GM23338 (cell line): ENCODE data around the gene PROSER1. TPM values are rescaled to one million over a fixed set of nuclear protein-coding genes. Genes with fewer than 3 reads are reported as not detected.

ENCODE experiments used
- ATAC-seq: fragments of 200-7000 bp; cut with Tn5 transposase; 3 replicates; pipeline ENCODE4 v1.9.1; 2020
- DNase-seq: peaks from one replicate; pipeline ENCODE4 v3.0.0-alpha.2; 2015; ENCODE audit warnings: low spot score
- H2AFZ ChIP-seq: fragments of 200-600 bp; sonication (generic); 2 replicates; pipeline ENCODE4 v1.8.0; 2016; ENCODE audit warnings: antibody characterized with exemption, mild to moderate bottlenecking, moderate library complexity
- H3F3A ChIP-seq: fragments of 200-600 bp; sonication (generic); replicated peaks from 2 replicates; pipeline ENCODE4 v1.8.0; 2017; ENCODE audit warnings: antibody characterized with exemption, mixed run types, low read depth
- H3K27ac ChIP-seq: fragments of 200-600 bp; sonication (generic); 2 replicates; pipeline ENCODE4 v1.6.1; 2016; ENCODE audit warnings: low read depth
- H3K27me3 ChIP-seq: fragments of 200-600 bp; sonication (generic); 2 replicates; pipeline ENCODE4 v1.8.0; 2016; ENCODE audit warnings: mild to moderate bottlenecking, mixed run types, moderate library complexity; ENCODE audit not compliant: insufficient read depth
- H3K36me3 ChIP-seq: fragments of 200-600 bp; sonication (generic); 2 replicates; pipeline ENCODE4 v1.8.0; 2016; ENCODE audit warnings: mild to moderate bottlenecking; ENCODE audit not compliant: insufficient read depth
- H3K4me1 ChIP-seq: fragments of 200-600 bp; sonication (generic); 2 replicates; pipeline ENCODE4 v1.8.0; 2016; ENCODE audit warnings: mild to moderate bottlenecking, moderate library complexity; ENCODE audit not compliant: insufficient read depth
- H3K4me2 ChIP-seq: fragments of 200-600 bp; sonication (generic); 2 replicates; pipeline ENCODE4 v1.7.1; 2017; ENCODE audit warnings: mixed run types
- H3K4me3 ChIP-seq: fragments of 200-600 bp; sonication (generic); 2 replicates; pipeline ENCODE4 v1.6.1; 2016; ENCODE audit warnings: mixed run types
- H3K79me2 ChIP-seq: fragments of 200-600 bp; sonication (generic); replicated peaks from 2 replicates; pipeline ENCODE4 v1.8.0; 2017; ENCODE audit warnings: mild to moderate bottlenecking; ENCODE audit not compliant: insufficient read depth
- H3K9me2 ChIP-seq: fragments of 200-600 bp; sonication (generic); 2 replicates; pipeline ENCODE4 v1.8.0; 2017; ENCODE audit not compliant: insufficient read depth
- H4K20me1 ChIP-seq: fragments of 200-600 bp; sonication (generic); replicated peaks from 2 replicates; pipeline ENCODE4 v1.8.0; 2017; ENCODE audit warnings: mild to moderate bottlenecking; ENCODE audit not compliant: insufficient read depth
- H3K27ac Mint-ChIP-seq: 2 replicates; pipeline ENCODE4 v1.8.0; 2020; ENCODE audit warnings: inconsistent platforms, mild to moderate bottlenecking, moderate library complexity, mixed read lengths
- H3K27me3 Mint-ChIP-seq: 3 replicates; pipeline ENCODE4 v1.8.0; 2022; ENCODE audit warnings: low read depth, mild to moderate bottlenecking, moderate library complexity, mixed read lengths, inconsistent platforms; ENCODE audit not compliant: insufficient read depth, poor library complexity
- H3K36me3 Mint-ChIP-seq: 3 replicates; pipeline ENCODE4 v1.8.0; 2021; ENCODE audit warnings: low read depth, mild to moderate bottlenecking, inconsistent platforms, moderate library complexity, mixed read lengths
- H3K4me1 Mint-ChIP-seq: 3 replicates; pipeline ENCODE4 v1.8.0; 2020; ENCODE audit warnings: mild to moderate bottlenecking, inconsistent platforms, mixed read lengths
- H3K4me3 Mint-ChIP-seq: 3 replicates; pipeline ENCODE4 v1.8.0; 2021; ENCODE audit warnings: moderate library complexity, mild to moderate bottlenecking, inconsistent platforms, mixed read lengths
- H3K9me3 Mint-ChIP-seq: 3 replicates; pipeline ENCODE4 v1.8.0; 2020; ENCODE audit warnings: moderate library complexity, mild to moderate bottlenecking, inconsistent platforms, mixed read lengths
- CREB1 ChIP-seq: fragments of 250-450 bp; sonication (Bioruptor Pico); IDR thresholded peaks from 2 replicates; pipeline ENCODE4 v1.5.0; 2020; ENCODE audit warnings: low read depth, mild to moderate bottlenecking, moderate library complexity
- ETS1 ChIP-seq: IDR thresholded peaks from 2 replicates; pipeline ENCODE4 v1.6.1; 2016; ENCODE audit warnings: antibody characterized with exemption
- EZH2 ChIP-seq: fragments of 200-600 bp; sonication (generic); IDR thresholded peaks from one replicate; pipeline ENCODE4 v1.8.0; 2017; ENCODE audit warnings: antibody characterized with exemption, mild to moderate bottlenecking, low read depth; ENCODE audit not compliant: unreplicated experiment
- EZH2phosphoT487 ChIP-seq: fragments of 200-600 bp; sonication (generic); IDR thresholded peaks from one replicate; pipeline ENCODE4 v1.8.1; 2018; ENCODE audit warnings: antibody characterized with exemption; ENCODE audit not compliant: unreplicated experiment
- JUNB ChIP-seq: IDR thresholded peaks from one replicate; pipeline ENCODE4 v1.6.1; 2016; ENCODE audit warnings: antibody characterized with exemption; ENCODE audit not compliant: unreplicated experiment
- NANOG ChIP-seq: IDR thresholded peaks from 2 replicates; pipeline ENCODE4 v1.6.1; 2016; ENCODE audit warnings: antibody characterized with exemption, borderline replicate concordance
- STAT1 ChIP-seq: IDR thresholded peaks from one replicate; pipeline ENCODE4 v1.6.1; 2016; ENCODE audit warnings: antibody characterized with exemption; ENCODE audit not compliant: unreplicated experiment
- ZNF114 ChIP-seq: fragments of 250-450 bp; sonication (Bioruptor Pico); IDR thresholded peaks from 2 replicates; pipeline ENCODE4 v1.5.0; 2020; ENCODE audit warnings: mild to moderate bottlenecking, moderate library complexity
- ZNF331 ChIP-seq: fragments of 250-450 bp; sonication (Bioruptor Pico); IDR thresholded peaks from 2 replicates; pipeline ENCODE4 v1.5.0; 2020; ENCODE audit warnings: low read depth, mild to moderate bottlenecking, moderate library complexity
- polyA plus RNA-seq: library from polyadenylated mRNA; unstranded; fragments of >200 nt; fragmentation: Nextera tagmentation; extraction: Ambion mirVana; gene quantifications from 2 replicates; pipeline ENCODE4 v1.2.1, GENCODE V29; 2016
- total RNA-seq: library from RNA; depleted of rRNA; stranded (reverse); fragments of >200 nt; shearing (Covaris generic); gene quantifications from 2 replicates; pipeline ENCODE4 v1.2.3, GENCODE V29; 2014
- TF ChIP-seq, protein P1 (sequence below), 2 experiments: fragments of 200-600 bp in 1 of 2; sonication (generic) in 1 of 2; conservative IDR thresholded peaks; 2 replicates each; pipeline versions ENCODE4 v1.5.1 to v1.6.1; 2016 to 2017; ENCODE audit warnings: antibody characterized with exemption in 2 of 2, low read depth in 2 of 2, mild to moderate bottlenecking in 2 of 2, moderate library complexity in 1 of 2
- TF ChIP-seq, protein P2 (sequence below): fragments of 250-450 bp; sonication (Bioruptor Pico); IDR thresholded peaks from 2 replicates; pipeline ENCODE4 v1.5.0; 2020; ENCODE audit warnings: mild to moderate bottlenecking, moderate library complexity

The PROSER1 gene
- total and polyA plus RNA-seq, 2 experiments from 2014 or later: 64.9 to 116 TPM

GRCh38 chr13:38981096-38981495 lies 56.8 kb downstream of the PROSER1 start:
- H3K27ac ChIP-seq: no peak overlapping the region
- TF ChIP-seq, protein P1, sequence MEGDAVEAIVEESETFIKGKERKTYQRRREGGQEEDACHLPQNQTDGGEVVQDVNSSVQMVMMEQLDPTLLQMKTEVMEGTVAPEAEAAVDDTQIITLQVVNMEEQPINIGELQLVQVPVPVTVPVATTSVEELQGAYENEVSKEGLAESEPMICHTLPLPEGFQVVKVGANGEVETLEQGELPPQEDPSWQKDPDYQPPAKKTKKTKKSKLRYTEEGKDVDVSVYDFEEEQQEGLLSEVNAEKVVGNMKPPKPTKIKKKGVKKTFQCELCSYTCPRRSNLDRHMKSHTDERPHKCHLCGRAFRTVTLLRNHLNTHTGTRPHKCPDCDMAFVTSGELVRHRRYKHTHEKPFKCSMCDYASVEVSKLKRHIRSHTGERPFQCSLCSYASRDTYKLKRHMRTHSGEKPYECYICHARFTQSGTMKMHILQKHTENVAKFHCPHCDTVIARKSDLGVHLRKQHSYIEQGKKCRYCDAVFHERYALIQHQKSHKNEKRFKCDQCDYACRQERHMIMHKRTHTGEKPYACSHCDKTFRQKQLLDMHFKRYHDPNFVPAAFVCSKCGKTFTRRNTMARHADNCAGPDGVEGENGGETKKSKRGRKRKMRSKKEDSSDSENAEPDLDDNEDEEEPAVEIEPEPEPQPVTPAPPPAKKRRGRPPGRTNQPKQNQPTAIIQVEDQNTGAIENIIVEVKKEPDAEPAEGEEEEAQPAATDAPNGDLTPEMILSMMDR (conservative IDR thresholded peaks at IDR 0.05; ENCODE audit: low read depth in 2 of 2): no peak
- no peak for TF ChIP-seq NANOG
- no peak for TF ChIP-seq EZH2phosphoT487
- no peak for TF ChIP-seq ZNF114 (CRISPR knock-in tag)
- no peak for TF ChIP-seq ZNF331 (CRISPR knock-in tag)
- TF ChIP-seq STAT1: no peak
- TF ChIP-seq ETS1: no peak
- no peak for TF ChIP-seq JUNB
- no peak for TF ChIP-seq CREB1
- TF ChIP-seq EZH2: no peak
- TF ChIP-seq, protein P2, sequence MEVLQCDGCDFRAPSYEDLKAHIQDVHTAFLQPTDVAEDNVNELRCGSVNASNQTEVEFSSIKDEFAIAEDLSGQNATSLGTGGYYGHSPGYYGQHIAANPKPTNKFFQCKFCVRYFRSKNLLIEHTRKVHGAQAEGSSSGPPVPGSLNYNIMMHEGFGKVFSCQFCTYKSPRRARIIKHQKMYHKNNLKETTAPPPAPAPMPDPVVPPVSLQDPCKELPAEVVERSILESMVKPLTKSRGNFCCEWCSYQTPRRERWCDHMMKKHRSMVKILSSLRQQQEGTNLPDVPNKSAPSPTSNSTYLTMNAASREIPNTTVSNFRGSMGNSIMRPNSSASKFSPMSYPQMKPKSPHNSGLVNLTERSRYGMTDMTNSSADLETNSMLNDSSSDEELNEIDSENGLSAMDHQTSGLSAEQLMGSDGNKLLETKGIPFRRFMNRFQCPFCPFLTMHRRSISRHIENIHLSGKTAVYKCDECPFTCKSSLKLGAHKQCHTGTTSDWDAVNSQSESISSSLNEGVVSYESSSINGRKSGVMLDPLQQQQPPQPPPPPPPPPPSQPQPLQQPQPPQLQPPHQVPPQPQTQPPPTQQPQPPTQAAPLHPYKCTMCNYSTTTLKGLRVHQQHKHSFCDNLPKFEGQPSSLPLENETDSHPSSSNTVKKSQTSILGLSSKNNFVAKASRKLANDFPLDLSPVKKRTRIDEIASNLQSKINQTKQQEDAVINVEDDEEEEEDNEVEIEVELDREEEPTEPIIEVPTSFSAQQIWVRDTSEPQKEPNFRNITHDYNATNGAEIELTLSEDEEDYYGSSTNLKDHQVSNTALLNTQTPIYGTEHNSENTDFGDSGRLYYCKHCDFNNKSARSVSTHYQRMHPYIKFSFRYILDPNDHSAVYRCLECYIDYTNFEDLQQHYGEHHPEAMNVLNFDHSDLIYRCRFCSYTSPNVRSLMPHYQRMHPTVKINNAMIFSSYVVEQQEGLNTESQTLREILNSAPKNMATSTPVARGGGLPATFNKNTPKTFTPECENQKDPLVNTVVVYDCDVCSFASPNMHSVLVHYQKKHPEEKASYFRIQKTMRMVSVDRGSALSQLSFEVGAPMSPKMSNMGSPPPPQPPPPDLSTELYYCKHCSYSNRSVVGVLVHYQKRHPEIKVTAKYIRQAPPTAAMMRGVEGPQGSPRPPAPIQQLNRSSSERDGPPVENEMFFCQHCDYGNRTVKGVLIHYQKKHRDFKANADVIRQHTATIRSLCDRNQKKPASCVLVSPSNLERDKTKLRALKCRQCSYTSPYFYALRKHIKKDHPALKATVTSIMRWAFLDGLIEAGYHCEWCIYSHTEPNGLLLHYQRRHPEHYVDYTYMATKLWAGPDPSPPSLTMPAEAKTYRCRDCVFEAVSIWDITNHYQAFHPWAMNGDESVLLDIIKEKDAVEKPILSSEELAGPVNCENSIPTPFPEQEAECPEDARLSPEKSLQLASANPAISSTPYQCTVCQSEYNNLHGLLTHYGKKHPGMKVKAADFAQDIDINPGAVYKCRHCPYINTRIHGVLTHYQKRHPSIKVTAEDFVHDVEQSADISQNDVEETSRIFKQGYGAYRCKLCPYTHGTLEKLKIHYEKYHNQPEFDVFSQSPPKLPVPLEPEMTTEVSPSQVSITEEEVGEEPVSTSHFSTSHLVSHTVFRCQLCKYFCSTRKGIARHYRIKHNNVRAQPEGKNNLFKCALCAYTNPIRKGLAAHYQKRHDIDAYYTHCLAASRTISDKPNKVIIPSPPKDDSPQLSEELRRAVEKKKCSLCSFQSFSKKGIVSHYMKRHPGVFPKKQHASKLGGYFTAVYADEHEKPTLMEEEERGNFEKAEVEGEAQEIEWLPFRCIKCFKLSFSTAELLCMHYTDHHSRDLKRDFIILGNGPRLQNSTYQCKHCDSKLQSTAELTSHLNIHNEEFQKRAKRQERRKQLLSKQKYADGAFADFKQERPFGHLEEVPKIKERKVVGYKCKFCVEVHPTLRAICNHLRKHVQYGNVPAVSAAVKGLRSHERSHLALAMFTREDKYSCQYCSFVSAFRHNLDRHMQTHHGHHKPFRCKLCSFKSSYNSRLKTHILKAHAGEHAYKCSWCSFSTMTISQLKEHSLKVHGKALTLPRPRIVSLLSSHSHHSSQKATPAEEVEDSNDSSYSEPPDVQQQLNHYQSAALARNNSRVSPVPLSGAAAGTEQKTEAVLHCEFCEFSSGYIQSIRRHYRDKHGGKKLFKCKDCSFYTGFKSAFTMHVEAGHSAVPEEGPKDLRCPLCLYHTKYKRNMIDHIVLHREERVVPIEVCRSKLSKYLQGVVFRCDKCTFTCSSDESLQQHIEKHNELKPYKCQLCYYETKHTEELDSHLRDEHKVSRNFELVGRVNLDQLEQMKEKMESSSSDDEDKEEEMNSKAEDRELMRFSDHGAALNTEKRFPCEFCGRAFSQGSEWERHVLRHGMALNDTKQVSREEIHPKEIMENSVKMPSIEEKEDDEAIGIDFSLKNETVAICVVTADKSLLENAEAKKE (CRISPR knock-in tag): no peak
- peaks cover 16% of the 10 kb centered on the region for H3K4me1 Mint-ChIP-seq
- H2AFZ ChIP-seq: peak overlapping the region; percentile 67
- H3K36me3 ChIP-seq: no peaks in the 10 kb centered on the region
- no peaks in the 10 kb centered on the region for H3K27me3 Mint-ChIP-seq
- no peak overlapping the region for H3K4me3 ChIP-seq
- ATAC-seq: no peak; the same call in 2 of the 3 replicates
- peaks cover 5% of the 10 kb centered on the region; the same call in 1 of the 2 replicates for H3K9me2 ChIP-seq
- no peaks in the 10 kb centered on the region for H4K20me1 ChIP-seq
- H3K4me2 ChIP-seq: peak overlapping the region; percentile 11; the same call in 1 of the 2 replicates
- peaks cover 7% of the 10 kb centered on the region; the same call in 2 of the 3 replicates for H3K36me3 Mint-ChIP-seq
- no peaks in the 10 kb centered on the region for H3K79me2 ChIP-seq
- peaks cover 10% of the 10 kb centered on the region for H3K9me3 Mint-ChIP-seq
- H3K27me3 ChIP-seq: no peaks in the 10 kb centered on the region
- peak; percentile 4 for DNase-seq
- peaks cover 24% of the 10 kb centered on the region for H3K4me1 ChIP-seq
- H3K4me3 Mint-ChIP-seq: no peak overlapping the region
- H3K27ac Mint-ChIP-seq: no peak overlapping the region
- H3F3A ChIP-seq: no peaks in the 10 kb centered on the region
